SK-N-SH treated with all-trans-retinoic acid at 6 μM for 48 hours (cell line): ENCODE measurements around the gene RASSF9.

Experiments used
- ATAC-seq: fragments of 200-7000 bp; cut with Tn5 transposase; 3 replicates; pipeline ENCODE4 v1.9.1; 2020; ENCODE audit warnings: mild to moderate bottlenecking, moderate library complexity
- ARNTL ChIP-seq: fragments of 450-650 bp; formaldehyde crosslinking; IDR thresholded peaks from 2 replicates; pipeline ENCODE4 v1.5.0; 2020; ENCODE audit warnings: low read depth, mild to moderate bottlenecking, moderate library complexity, borderline replicate concordance
- BACH2 ChIP-seq: fragments of 250-450 bp; sonication (Bioruptor Pico); IDR thresholded peaks from 2 replicates; pipeline ENCODE4 v1.9.0; 2021; ENCODE audit warnings: mild to moderate bottlenecking, borderline replicate concordance
- GLIS3 ChIP-seq: fragments of 250-450 bp; sonication (Bioruptor Pico); IDR thresholded peaks from 2 replicates; pipeline ENCODE4 v1.5.0; 2020; ENCODE audit warnings: mild to moderate bottlenecking, moderate library complexity
- OSR1 ChIP-seq: fragments of 250-450 bp; sonication (Bioruptor Pico); IDR thresholded peaks from 2 replicates; pipeline ENCODE4 v1.8.0; 2022; ENCODE audit warnings: moderate library complexity, mild to moderate bottlenecking, inconsistent platforms
- PPARA ChIP-seq: fragments of 250-450 bp; sonication (Bioruptor Pico); IDR thresholded peaks from 2 replicates; pipeline ENCODE4 v1.5.0; 2020; ENCODE audit warnings: mild to moderate bottlenecking, borderline replicate concordance
- RARB ChIP-seq: fragments of 250-450 bp; sonication (Bioruptor Pico); IDR thresholded peaks from 2 replicates; pipeline ENCODE4 v1.8.0; 2021; ENCODE audit warnings: mild to moderate bottlenecking, moderate library complexity
- SNAI2 ChIP-seq: fragments of 250-450 bp; sonication (Bioruptor Pico); IDR thresholded peaks from 2 replicates; pipeline ENCODE4 v1.5.0; 2020; ENCODE audit warnings: mild to moderate bottlenecking, moderate library complexity
- TCF4 ChIP-seq: fragments of 250-450 bp; sonication (Bioruptor Pico); IDR thresholded peaks from 2 replicates; pipeline ENCODE4 v1.8.0; 2021; ENCODE audit warnings: mild to moderate bottlenecking, moderate library complexity, borderline replicate concordance
- TOX ChIP-seq: fragments of 250-450 bp; sonication (Bioruptor Pico); IDR thresholded peaks from 2 replicates; pipeline ENCODE4 v1.8.0; 2021; ENCODE audit warnings: mild to moderate bottlenecking, moderate library complexity, borderline replicate concordance
- ZC3H10 ChIP-seq: fragments of 250-450 bp; sonication (Bioruptor Pico); IDR thresholded peaks from 2 replicates; pipeline ENCODE4 v1.5.1; 2021; ENCODE audit warnings: mild to moderate bottlenecking, moderate library complexity
- ZFP30 ChIP-seq: fragments of 450-650 bp; formaldehyde crosslinking; IDR thresholded peaks from 2 replicates; pipeline ENCODE4 v1.5.0; 2022; ENCODE audit warnings: mild to moderate bottlenecking, moderate library complexity
- ZNF565 ChIP-seq: fragments of 450-650 bp; formaldehyde crosslinking; conservative IDR thresholded peaks from 2 replicates; pipeline ENCODE4 v1.5.0; 2020; ENCODE audit warnings: low read depth, mild to moderate bottlenecking, moderate library complexity
- ZNF8 ChIP-seq: fragments of 450-650 bp; formaldehyde crosslinking; IDR thresholded peaks from 2 replicates; pipeline ENCODE4 v1.5.0; 2020; ENCODE audit warnings: mild to moderate bottlenecking, moderate library complexity
- TF ChIP-seq, protein P1 (sequence below): fragments of 250-450 bp; sonication (Bioruptor Pico); IDR thresholded peaks from 2 replicates; pipeline ENCODE4 v1.5.0; 2020; ENCODE audit warnings: mild to moderate bottlenecking, moderate library complexity
- TF ChIP-seq, protein P2 (sequence below): fragments of 250-450 bp; sonication (Bioruptor Pico); IDR thresholded peaks from 2 replicates; pipeline ENCODE4 v1.5.1; 2021; ENCODE audit warnings: mild to moderate bottlenecking, moderate library complexity
- TF ChIP-seq, protein P3 (sequence below): fragments of 250-450 bp; sonication (Bioruptor Pico); IDR thresholded peaks from 2 replicates; pipeline ENCODE4 v1.8.0; 2021; ENCODE audit warnings: low read depth, mild to moderate bottlenecking, moderate library complexity, borderline replicate concordance

Gene RASSF9

DNA sequence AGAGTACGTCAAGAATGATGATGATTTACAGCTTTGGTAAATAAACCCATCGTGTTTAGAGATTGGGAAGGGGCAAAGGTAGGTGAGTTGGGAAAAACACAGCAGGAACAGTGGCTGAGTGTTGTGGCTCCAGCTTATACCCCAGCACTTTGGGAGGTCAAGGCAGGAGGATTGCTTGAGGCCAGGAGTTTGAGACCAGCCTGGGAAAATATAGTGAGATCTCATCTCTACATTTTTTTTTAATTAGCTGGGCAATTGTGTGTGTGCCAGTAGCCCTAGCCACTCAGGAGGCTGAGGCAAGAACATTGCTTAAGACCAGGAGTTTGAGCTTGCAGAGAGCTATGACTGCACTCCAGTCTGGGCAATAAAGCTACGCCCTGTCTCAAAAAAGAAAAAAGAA, 77.1 kb downstream of the RASSF9 start (continued):
- TF ChIP-seq, protein P1, sequence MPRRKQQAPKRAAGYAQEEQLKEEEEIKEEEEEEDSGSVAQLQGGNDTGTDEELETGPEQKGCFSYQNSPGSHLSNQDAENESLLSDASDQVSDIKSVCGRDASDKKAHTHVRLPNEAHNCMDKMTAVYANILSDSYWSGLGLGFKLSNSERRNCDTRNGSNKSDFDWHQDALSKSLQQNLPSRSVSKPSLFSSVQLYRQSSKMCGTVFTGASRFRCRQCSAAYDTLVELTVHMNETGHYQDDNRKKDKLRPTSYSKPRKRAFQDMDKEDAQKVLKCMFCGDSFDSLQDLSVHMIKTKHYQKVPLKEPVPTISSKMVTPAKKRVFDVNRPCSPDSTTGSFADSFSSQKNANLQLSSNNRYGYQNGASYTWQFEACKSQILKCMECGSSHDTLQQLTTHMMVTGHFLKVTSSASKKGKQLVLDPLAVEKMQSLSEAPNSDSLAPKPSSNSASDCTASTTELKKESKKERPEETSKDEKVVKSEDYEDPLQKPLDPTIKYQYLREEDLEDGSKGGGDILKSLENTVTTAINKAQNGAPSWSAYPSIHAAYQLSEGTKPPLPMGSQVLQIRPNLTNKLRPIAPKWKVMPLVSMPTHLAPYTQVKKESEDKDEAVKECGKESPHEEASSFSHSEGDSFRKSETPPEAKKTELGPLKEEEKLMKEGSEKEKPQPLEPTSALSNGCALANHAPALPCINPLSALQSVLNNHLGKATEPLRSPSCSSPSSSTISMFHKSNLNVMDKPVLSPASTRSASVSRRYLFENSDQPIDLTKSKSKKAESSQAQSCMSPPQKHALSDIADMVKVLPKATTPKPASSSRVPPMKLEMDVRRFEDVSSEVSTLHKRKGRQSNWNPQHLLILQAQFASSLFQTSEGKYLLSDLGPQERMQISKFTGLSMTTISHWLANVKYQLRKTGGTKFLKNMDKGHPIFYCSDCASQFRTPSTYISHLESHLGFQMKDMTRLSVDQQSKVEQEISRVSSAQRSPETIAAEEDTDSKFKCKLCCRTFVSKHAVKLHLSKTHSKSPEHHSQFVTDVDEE (CRISPR knock-in tag), result no peak

DNA sequence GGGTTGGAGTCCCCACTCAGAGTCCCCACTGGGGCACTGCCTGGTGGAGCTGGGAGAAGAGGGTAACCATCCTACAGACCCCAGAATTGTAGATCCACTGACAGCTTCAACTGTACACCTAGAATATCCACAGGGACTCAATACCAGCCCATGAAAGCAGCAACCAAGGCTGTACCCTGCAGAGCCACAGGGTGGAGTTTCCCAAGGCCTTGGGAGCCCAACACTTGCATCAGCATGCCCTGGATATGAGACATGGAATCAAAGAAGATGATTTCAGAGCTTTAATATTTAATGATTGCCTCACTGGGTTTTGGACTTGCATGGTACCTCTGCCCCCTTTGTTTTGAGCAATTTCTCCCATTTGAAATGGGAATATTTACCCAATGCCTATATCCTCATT, 80.4 kb downstream of the RASSF9 start:
- TF ChIP-seq PPARA (CRISPR knock-in tag) (no peak), GLIS3 (CRISPR knock-in tag) (no peak), TCF4 (CRISPR knock-in tag) (no peak), ZFP30 (CRISPR knock-in tag) (no peak), RARB (CRISPR knock-in tag) (no peak), ZC3H10 (CRISPR knock-in tag) (no peak), ARNTL (no peak), ZNF8 (CRISPR knock-in tag) (no peak), BACH2 (CRISPR knock-in tag) (no peak), TOX (CRISPR knock-in tag) (no peak), OSR1 (CRISPR knock-in tag) (no peak), ZNF565 (CRISPR knock-in tag) (no peak), SNAI2 (CRISPR knock-in tag) (no peak)
- TF ChIP-seq, protein P2, sequence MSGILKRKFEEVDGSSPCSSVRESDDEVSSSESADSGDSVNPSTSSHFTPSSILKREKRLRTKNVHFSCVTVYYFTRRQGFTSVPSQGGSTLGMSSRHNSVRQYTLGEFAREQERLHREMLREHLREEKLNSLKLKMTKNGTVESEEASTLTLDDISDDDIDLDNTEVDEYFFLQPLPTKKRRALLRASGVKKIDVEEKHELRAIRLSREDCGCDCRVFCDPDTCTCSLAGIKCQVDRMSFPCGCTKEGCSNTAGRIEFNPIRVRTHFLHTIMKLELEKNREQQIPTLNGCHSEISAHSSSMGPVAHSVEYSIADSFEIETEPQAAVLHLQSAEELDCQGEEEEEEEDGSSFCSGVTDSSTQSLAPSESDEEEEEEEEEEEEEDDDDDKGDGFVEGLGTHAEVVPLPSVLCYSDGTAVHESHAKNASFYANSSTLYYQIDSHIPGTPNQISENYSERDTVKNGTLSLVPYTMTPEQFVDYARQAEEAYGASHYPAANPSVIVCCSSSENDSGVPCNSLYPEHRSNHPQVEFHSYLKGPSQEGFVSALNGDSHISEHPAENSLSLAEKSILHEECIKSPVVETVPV, result no peak
- TF ChIP-seq, protein P3, sequence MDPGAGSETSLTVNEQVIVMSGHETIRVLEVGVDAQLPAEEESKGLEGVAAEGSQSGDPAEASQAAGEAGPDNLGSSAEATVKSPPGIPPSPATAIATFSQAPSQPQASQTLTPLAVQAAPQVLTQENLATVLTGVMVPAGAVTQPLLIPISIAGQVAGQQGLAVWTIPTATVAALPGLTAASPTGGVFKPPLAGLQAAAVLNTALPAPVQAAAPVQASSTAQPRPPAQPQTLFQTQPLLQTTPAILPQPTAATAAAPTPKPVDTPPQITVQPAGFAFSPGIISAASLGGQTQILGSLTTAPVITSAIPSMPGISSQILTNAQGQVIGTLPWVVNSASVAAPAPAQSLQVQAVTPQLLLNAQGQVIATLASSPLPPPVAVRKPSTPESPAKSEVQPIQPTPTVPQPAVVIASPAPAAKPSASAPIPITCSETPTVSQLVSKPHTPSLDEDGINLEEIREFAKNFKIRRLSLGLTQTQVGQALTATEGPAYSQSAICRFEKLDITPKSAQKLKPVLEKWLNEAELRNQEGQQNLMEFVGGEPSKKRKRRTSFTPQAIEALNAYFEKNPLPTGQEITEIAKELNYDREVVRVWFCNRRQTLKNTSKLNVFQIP (CRISPR knock-in tag), result no peak
- TF ChIP-seq, protein P1 (CRISPR knock-in tag), result no peak
- no peak for ATAC-seq
